ENCODE measurements around the gene CBLB.
A peak's percentile ranks its signal among the peaks of the same experiment; 100 is the strongest.

Gene CBLB

DNA sequence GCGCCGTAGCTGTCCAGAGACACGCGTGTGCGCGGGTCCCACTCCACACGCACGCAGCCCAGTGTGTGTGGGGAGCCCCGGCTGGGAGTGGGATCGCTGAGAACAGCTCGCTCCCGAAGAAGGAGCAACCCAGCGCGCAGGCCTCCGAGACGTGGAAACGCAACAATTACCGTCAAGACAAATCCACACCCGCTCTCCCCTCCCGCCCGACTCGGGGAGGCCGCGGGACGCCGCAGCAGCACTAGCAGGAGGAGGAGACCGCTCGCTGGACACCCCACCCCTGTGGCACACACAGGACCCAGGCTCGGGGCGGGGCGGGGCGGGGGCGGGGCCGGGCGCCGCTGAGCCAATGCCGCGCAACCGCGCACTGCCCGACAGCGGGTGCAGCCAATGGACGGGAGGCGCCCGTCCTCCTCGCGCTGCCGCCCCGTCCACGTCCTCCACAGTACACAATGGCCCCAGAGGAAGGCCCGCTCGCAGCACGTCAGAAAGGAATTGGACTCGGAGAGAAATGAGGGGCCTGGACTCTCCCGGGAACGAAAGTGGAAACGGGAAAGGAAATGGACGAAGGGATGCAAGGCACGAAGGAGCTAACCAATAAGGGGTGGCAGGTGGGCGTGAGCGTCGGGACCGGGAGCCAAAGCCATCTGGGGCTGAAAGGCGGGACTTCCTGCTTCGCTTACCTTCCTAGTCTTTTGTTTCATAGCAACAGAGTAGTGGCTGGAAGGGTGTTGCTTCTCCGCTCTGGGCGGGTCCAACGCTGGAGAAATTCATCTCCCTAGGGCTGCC lies at the start of gene CBLB:
CBLB (minus strand) TSS at position 271 of the 789 bp plus-strand sequence. CDS start 1,435 bp downstream, outside the sequence.
- peak; percentile 77 to 99 (median 95) for DNase-seq

DNA sequence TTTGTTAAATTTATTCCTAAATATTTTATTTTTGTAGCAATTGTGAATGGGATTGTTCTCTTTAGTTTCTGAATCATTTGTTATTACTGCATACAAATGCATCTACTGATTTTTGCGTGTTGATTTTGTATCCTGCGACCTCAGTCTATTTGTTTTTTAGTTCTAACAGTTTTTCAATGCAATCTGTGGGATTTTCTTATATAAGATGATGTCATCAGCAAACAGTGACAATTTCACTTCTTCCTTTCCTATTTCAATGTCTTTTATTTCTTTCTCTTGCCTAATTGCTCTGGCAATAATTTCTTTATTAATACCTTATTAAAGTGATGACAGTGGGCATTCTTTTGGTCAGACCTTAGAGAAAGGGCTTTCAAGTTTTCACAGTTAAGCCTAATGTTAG lies 48.0 kb upstream of the CBLB start:
- DNase-seq, result no peak

DNA sequence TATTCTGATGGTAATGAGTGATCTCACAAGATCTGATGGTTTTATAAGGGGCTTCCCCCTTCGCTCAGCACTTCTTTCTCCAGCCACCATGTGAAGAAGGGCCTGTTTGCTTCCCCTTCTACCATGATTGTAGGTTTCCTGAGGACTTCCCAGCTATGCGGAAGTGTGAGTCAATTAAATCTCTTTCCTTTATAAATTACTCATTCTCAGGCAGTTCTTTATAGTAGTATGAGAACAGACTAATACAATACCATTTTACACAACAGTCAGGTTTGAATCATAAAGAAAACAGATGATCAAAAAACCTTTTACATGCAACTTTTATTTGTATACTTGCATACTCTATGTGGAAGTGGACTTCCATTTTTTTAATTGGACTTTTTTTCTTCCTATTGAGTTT lies 46.7 kb upstream of the CBLB start:
- DNase-seq, result no peak

DNA sequence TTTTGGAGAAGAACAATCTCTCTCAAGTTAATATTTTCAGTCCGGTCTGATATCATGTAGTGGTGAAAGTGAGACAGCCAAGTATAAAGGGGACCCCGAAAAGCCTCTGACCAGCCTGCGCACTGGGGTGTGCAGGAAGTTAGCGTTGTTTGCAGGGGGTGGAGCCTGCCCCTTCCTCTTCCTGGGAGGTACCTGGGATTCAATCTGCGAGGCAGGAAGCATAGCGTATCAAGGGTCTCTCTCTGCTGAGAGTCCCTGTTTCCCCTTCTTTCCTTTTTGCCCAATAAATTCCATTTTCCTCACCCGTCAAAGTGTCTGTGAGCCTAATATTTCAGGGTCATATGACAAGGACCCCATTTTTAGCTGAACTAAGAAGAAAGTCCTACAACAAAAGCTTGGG lies 44.8 kb upstream of the CBLB start:
- no peak for DNase-seq

DNA sequence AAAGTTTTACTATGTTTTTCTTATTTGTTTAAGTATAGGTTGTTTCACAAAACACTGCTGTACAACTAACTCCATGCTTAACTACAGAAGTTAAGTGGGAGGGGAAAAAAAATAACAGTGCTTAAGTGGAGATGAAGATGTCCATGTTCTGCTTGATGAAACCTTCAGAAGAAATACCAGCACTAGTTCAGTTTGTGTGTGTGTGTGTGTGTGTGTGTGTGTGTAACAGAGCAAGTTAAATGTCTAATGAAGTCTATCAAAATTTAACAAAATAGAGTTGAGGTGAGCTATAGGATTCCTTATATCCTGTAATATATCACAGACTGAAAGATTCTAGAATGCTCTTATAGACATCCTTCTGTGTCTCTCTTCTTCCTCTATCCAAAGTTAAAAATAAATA lies 44.1 kb upstream of the CBLB start:
- DNase-seq, result no peak

DNA sequence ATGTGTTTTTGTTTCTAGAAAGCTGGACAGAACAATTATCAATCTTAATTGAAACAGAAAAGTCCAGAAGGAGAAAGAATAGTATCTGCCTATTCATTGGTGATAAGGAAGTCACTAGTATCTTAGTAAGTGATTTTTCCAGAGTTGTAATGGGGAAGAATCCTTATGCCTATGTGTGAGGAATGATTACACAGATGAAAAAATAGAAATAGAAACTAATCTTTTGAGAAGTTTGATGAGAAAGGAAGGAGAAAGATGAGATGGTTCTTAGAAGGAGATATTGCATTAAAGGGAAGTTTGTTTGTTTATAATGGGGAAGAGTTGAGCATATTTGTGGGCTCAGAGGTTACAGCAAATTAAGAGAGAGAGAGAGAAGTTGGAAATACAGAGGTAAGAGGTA lies 42.7 kb upstream of the CBLB start:
- DNase-seq, result no peak

DNA sequence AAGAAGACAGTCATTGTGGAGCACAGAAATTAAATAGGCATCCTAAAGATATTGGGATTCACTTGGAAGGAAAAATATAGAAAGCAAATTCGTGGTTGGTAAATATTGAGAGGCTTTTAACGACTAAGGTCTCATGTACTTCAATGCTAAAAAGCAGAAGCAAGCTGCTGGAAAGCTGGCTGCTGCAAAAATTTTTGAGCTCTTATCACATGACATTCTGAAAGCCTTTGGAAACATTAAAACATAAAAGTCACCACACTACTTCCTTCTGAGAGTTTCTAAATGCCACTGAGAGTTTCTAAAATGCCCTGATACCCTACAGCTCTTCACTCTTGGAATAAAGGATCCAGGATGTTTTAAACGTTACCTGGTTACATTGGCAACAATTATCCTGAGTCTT lies 39.0 kb upstream of the CBLB start:
- no peak for DNase-seq

DNA sequence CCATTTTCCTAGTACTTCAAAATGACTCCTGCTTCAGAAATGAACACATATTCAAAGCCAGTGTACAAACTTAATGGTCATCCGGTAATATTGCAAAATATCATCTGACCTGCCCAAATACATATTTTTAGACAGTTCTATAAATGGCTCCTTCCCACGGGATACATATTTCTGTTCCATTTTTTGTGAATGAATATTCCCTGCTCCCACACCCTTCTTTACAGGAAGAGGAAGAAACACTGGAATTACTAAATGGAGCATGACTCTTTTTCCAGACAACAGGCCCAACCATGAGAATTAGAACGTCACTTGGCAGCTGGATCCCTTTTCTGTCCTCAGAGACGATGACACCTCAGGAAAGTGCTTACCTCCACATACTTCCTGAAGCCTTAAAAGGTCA lies 38.0 kb upstream of the CBLB start:
- DNase-seq, result peak in 1 of 14 donors; percentile 23

DNA sequence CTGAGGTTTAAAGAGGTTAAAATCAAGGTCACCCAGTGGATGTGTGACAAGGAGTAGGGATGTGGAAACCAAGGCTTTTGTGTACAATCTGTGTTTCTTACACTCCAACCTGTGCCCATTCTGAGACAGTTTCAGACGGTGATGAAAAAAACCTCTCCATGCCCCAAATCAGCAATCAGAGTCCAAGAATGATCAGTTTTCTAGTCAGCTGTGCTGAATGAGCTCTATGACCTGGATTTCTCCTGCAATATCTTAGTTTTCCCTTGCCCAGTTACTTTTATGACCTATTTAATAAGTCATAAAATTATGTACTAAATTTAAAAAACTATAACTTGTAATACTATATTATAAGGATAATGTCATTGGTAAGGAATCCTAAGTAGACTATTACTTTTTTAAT lies 37.5 kb upstream of the CBLB start:
- DNase-seq, result no peak

DNA sequence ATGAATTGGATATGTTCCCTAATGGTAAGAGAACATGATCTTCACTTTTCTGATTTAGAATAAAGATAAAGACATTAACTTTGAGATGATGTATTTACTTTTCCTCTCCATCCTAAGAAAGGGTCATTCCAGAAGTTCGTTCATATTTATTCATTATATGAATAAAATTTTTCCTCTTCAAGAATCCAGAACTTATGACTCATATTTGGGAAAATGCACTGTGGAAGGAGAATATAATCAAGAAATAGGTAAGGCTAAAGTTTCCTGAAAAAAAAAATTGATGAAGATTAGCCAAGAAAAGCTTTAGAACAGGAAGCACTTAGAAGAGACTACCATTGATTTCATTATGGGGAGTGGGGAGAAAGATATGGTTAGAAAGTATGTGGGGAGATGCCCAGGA lies 36.5 kb upstream of the CBLB start:
- no peak for DNase-seq

DNA sequence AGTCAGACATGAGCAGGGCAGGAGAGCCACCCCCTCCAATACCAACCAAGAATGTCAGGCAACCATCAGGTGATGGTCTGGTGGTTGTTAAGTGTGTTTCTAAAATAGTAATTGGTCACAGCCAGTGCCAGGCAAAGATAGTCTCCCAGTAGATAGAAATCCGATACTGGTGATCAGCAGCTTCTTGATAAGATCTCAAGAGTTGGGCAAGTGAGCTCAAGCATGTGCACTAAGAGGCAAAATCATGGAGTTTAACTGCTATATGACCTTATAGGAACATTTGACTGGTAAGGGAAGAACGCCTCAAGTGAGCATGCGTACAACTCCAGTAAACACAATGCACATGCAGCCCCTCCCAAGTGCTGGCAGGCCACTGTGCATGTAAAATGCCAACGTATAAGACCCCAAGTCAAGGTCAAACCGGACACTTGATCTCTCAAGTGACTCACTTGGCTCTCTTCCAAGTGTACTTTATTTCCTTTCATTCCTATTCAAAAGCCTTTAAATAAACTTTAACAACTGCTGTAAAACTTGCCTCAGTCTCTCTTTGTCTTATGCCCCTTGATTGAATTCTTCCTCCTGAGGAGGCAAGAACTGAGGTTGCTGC lies 36.0 kb upstream of the CBLB start:
- DNase-seq, result no peak

DNA sequence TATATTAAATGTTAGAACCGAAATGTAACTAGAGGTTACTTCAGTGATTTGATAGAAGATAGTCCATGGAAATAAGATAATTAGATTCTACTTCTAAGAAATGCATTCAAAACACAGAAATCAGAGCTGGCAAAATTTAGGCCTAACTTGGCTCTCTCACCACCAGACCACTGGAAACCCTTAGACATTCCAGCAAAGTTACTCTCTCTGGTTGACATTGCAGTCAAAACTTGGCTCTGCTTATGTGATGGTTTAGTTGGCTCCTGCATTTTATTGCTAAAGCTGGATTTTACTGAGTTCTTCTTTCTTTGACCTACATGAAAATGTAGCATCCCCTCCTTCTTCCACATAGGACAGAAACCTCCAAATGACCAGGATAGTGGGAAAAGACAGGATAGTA lies 35.4 kb upstream of the CBLB start:
- DNase-seq, result no peak

DNA sequence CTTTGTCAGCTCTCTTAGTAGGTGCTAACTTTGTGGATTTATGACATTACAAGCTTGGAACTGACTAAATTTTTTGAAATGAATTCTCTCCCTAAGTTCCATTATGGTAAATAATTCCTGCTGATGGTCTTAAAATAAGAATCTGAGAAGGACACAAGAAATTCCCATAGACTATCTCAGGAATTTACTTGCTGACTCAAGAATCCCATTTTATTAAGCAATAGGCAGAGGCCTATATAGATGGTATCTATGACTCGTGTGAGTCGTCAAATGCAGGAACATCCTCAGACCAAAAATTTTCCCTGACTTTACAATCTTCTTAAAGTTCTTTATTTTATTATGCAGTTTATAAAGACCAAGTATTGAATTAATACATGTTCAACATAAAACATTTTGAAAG lies 30.7 kb upstream of the CBLB start:
- DNase-seq, result no peak

DNA sequence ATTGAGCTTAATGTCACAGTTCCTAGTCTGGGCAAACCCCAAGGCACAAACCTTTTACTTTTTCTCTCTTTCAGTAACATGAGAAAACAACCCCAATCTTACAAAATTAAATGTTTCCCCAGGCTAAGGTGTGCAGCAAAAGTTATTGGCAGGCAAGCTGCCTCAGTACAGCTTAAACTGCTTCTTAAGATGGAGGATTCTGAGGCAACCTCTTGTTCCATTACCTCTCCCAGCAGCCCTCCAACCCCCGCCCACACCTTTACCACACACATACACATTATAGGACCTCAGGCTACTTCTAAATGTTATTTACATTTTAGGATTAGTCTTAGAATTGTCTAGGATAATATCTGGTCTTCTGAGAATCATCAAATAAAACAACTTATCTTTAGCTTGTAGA lies 22.3 kb upstream of the CBLB start:
- no peak for DNase-seq

DNA sequence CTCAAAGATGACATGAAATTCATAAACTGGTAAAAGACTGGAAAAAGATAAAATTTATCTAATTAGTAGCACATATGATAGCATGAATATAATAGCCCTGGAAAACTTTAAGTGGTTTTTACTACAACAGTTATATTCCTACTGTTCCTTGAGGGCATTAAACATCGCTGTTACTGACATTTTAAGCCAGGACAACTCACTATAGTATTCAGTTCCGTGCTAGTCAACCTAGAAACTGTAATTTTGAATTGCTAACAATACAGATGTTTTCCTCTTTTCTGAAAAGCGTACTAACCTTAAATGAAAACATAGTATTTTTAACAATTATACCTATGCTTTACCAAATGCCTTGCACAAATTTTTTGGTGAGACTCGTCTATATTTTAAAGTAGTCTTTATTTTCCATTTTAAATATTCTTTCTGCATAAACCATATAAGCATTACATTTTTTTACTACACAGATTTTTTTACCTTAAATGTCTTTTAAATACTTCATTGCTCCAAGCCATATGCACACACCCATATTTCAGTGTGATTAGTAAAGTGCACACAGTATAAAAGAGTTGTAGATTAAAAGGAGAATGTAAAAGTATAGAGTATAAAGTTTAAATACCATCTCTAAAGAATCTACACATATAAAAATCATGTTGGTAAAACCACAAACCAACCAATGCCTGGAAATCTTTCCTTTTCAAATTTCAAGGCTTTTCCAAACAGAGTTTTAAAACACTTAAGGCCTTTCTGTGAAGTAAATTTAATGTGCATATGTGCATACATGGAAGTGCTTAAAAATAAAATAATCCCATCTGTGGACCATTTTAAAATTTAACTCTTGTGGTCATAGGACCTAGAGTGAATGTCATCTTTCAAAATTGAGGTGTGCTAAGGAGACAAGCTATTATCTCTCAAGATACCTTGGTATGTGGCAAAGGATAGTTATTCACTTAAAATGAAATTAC lies 20.1 kb upstream of the CBLB start:
- DNase-seq, result no peak

DNA sequence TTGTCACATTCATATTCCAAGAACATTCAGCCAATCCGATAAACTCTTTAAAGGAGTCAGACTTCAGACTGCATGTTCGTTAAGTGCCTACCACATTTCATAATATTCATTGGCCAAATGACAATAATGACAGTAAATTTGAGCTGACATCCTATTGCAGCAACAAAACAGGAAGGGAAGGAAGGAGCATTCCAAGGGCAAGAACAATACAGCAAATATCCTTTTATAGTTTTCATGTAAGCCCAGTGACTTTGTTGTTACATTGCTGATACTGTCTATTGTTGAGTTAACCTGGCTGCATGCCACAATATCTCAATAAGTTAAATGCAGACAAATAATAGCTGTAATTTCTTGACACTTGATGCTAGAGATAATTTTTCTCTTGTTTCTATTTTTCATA lies 16.4 kb upstream of the CBLB start:
- no peak for DNase-seq

DNA sequence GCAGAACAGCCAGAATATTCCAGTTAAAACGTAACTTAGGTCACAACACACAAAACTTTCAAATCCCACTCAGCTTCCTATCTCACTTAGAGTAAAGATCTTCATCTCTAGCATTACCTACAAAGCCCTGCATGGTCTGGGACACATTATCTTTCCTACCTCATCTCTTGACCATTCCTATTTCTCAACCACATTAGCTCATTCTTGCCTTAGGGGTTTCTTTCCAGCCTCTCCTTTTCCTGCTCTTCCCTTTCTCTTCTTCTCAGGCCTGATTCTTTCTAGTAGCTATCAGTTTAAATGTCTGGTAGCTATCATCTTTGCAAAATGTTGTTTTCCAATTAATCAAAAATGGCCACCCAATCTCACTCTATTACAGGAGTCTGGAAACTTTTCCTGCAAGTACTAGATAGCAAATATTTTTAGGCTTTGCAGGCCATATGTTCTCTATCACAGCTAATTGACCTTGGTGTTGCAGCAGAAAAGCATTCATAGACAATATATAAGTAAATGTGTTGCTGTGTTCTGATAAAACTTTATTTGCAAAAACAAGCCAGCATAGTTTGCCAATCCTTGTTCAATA lies 15.1 kb upstream of the CBLB start:
- DNase-seq, result no peak

DNA sequence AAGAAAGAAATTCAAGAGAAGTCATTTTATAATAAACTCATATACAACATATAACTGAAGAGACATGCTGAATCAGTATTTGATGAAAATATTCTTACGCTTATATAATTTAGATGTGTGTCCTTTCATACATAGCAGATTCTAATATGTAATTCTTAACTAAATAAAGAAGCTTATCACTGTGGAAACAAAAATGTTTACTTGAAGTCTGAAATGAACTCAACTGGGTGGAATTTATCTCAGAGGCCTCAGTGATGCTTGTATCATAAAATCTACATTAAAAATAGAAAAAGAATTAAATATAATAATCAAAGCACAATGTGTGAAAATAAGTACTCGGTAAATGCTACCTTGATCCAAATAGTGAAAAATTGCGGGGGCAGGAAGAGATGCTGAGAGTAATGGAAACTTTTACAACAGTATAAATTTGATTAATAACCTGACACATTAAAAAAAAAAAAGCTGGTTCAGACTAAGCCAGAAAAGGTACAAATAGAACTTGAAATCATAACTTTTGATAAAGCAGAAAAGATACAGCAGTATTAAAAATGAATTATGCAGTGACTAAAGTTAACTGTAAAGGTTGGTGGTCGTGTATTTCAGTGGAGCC lies 12.0 kb upstream of the CBLB start:
- DNase-seq, result no peak

DNA sequence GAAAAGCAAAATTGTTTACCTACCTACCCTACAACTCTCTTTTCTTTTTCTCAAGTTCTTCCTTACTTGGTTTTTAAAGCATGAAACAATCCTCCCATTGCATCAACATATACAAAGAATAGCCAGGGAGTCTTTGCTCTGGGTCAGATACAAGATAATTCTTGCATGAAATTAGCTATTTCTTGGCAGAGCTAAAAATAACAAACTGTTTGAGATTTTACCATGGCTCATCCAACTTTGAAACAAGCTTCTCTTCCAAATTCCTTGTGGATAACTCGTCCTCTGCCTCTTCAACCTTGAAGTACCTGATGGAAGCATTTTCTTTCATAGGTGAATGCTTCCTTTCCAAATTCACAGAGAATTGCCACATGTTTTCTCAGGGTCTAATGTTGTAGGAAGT lies 9.2 kb upstream of the CBLB start:
- DNase-seq, result no peak

DNA sequence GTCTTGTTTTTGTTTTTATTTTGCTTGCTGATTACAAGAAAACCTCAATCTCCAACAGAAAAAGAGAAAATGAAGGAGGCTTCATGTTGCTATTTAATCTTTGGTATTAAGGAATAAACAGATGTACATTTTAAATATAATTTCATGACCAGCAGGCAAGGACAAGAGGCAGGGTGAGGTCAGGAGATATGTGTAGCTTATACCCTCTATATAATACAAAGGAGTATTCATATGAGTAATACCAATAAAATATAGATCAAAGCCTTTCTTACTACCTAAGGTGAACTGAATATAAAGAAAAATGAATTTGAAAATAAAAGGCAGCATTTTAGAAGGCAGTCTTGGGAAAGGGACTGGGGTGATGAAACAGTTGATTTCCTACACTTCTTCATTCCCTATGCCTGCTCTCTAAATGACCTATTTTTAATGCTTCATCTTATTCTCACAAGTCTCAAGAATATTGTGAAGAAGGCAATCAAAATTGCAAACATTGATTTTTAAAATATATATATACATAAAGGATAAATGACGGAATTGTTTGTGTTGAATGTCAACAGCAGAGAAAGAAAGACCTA lies 8.6 kb upstream of the CBLB start:
- no peak for DNase-seq

DNA sequence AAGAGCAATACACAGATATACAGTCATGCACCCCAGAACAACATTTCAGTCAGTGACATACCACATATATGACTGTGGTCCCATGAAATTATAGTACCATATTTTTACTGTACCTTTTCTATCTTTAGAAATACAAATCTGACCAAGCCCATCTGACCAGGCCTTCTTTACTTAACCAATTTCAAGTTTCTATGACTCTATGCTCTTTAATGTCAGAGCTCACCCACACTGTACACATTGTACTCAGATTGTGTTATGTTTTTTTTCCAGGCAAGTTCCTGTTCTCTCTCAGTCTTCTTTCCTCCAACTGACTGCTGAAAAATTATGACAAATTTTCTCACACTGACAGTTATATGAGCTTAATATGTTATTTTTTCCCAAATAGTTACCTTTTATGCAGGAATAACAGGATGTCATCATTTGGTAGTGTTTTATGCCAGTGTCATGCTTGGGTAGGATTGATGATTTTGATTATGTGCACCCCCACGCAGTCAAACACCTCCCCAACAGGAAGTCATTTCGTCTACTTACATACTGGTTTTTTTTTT lies 8.0 kb upstream of the CBLB start:
- DNase-seq, result no peak

Measured in C1 segment of cervical spinal cord (tissue), 14 donors.